HG03571 (cell line): ENCODE data around the gene PSMA4.
"Not testable (repeated sequence)": the region's sequence is repeated elsewhere in the genome, so short reads cannot be mapped to it uniquely, and the experiment has no call there.

ENCODE experiments used
- ATAC-seq: cut with Tn5 transposase; IDR thresholded peaks from one replicate; pipeline ENCODE4 v1.9.1; 2021; ENCODE audit not compliant: unreplicated experiment

PSMA4 gene

DNA sequence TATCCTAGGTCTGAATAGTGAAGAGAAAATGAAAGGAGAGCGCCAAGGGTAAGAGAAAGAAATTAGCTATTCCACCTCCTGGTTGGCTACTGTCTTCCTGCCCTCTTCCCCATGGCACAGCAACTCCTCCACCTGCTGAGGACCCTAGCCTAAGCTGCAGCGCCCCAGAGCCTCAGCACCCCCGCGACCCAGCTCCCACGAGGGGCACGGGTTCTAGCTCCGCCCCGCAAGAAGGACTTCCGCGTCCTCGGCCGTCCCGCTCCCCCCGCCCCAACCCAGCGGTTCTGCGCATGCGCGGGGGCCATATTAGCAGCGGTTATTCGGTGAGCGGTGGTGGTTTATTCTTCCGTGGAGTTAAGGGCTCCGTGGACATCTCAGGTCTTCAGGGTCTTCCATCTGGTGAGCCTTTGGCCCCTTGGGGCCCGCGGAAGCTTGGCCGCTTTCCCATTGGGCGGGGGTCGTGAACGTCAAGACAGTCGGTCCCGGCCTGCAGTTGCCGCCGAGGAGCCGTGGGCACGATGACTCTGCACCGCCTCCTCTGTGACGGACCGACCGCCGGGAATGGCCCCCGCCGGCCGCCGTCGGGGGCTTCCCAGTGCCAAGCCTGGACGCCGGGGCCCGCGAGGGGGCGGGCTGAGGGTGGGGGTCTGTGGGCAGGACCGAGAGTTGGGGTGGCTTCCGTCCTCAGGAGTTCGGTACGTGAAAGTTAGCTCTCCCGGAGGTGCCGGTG is at the start of gene PSMA4:
TSS of gene PSMA4 (plus strand) at position 304 of the 730 bp plus-strand sequence. CDS start 1,484 bp downstream, outside the sequence.
- ATAC-seq = peak; percentile 88

DNA sequence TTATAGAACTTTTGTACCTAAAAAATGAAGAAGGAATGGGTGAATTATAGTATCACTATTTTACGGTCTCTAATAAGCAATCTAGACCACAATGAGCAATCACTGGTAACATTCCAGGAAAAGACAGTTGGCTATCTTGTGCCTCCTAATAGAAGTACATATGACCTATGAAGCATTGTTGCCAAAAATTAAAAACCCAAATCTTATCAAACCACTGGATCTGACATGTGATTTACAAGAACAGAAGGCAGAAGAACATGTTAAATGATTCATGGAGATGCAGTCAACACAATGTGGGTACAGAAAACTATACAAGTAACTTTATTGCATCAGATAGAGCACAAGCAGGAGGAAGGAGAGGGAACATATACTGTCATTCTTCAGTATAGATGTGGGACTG is 47.4 kb upstream of the PSMA4 start:
- ATAC-seq = no peak

DNA sequence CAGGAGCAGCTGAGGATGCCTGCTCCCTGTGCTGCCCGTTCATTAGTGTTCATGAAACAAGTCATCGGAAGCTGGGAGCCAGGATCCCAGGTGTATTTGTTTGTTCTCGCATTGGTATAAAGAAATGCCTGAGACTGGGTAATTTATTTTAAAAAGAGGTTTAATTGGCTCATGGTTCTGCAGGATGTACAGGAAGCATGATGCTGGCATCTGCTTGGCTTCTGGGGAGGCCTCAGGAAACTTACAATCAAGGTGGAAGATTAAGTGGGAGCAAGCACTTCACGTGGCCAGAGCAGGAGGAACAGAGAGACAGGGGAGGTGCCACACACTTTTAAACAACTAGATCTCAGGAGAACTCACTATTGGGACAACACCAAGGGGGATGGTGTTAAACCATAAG is 38.4 kb upstream of the PSMA4 start:
- ATAC-seq = no peak

DNA sequence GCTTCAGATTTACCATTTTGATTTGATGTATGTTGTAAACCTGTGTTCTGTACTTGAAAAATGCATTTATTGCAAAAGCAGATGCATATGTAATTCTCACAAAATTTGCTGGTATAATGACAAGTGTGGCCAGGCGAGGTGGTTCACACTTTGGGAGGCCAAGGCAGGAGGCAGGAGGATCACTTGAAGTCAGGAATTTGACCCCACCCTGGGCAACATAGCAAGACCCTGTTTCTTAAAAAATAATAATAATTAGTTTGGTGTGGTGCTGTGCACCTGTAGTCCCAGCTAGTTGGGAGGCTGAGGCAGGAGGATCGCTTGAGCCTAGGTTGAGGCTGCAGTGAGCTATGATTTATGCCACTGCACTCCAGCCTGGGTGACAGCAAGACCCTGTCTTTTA is 37.6 kb upstream of the PSMA4 start:
- ATAC-seq = no peak

DNA sequence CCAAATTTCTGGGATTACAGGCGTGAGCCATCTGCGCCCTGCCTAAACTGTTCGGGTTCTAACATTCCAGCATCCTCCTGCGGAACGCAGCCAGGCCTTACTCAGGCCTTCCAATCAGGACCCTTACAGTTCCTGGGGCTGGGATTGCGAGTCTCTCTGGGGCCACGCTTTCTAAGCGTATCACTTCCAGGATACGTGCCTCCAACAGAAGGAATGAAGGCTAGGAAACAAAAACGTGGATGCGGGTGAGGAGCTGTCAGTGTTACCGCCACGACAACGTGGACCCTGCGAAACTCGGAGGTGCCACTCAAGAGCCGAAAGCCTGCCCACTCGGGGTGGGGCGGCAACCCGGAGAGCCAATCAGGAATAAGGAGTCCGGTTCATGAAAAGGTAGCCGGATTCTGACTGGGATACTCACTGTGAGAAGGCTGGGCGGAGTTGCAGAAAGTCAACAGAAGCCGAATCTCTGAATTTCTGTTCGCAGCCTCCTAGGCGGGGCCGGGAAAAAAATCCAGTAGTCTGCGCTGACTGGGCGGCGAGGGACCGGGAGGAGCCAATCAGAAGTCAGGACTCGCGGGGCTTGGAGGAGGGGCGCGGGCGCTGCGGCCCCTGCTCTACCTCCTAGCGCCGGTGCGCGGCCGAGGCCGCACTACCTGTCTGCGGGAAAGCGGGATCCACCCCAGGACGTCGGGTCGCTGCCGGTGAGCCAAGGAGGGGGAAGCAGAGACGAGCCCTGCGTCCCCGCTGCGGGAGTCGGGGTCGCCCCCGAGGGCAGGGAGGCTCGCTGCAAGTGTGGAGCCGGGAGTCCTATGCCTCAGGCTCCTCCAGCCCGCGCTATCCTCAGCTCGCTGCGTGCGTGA is 33.0 kb upstream of the PSMA4 start, which contains the start of gene HYKK:
TSS of gene HYKK (plus strand) at position 607 of the 860 bp plus-strand sequence. CDS start 5,512 bp downstream, outside the sequence.
- peak; percentile 71 for ATAC-seq

DNA sequence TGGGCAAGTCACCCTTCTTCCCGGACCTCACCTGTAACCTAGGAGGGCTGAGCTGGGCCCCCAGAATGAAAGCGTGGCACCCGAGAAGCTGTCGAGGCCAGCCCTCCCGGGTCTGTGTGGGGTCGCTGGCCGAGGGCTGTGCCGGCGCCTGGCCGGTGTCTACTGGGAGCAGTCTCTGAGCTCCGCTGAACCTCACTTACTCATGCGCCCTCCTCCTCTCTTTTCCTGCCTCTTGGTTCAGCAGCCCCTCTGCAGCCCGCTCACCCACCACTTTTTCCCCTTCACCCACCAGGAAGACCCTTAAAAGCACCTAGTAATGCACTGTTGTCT is 32.4 kb upstream of the PSMA4 start:
- ATAC-seq = peak; percentile 20

DNA sequence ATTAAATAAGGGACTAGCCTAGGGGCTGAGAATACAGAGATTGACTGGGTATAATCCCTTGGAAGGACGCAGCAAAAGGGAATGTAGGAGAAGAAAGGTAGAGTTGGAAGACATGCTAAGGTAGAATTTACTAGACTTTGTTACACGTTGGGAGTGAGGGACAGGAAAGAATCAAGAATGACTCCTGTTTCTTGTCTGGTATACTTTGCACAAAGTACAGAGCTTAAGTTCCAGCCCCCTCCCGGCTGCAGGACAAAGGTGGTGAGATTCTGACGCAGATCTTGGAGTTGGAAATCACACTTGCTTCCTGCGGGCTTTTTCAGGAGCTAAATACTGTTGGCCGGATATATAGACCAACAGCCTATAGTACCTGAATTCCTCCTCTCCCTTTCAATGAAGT is 32.0 kb upstream of the PSMA4 start:
- ATAC-seq = no peak

DNA sequence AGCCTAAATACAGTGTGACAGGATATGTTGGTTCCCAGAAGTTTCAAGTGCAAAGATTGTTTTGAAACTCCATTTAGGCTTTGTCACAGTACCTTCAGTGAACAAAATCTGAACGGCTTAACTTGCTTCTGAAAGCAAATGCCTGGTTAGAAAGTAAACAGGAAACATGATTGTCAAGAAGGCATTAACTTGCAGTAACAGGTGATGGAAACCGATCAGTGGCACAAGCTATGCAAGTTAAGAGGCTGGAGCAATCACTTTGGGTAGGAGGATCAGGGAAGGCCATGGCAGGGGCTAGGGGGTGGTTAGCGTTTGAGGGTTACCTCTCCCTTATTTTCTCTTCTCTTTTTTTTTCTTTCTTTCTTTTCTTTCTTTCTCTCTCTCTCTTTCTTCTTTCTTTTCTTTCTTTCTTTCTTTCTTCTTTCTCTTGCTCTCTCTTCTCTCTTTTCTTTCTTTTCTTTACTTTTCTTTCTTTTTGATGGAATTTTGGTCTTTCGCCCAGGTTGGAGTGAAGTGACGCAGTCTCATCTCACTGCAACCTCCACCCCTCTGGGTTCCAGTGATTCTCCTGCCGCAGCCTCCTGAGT is 30.4 kb upstream of the PSMA4 start:
- ATAC-seq = no peak

DNA sequence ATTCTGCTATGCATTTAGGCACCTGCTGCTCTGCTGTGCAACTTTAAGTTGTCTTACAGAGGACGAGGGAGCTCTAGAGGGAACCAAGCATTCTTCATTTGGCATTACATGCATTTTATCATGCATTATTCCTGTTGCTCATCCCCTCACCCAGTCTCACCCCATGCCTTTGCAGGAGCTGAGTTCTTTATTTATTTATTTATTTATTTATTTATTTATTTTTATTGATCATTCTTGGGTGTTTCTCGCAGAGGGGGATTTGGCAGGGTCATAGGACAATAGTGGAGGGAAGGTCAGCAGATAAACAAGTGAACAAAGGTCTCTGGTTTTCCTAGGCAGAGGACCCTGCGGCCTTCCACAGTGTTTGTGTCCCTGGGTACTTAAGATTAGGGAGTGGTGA is 20.2 kb upstream of the PSMA4 start:
- ATAC-seq = not testable (repeated sequence)

DNA sequence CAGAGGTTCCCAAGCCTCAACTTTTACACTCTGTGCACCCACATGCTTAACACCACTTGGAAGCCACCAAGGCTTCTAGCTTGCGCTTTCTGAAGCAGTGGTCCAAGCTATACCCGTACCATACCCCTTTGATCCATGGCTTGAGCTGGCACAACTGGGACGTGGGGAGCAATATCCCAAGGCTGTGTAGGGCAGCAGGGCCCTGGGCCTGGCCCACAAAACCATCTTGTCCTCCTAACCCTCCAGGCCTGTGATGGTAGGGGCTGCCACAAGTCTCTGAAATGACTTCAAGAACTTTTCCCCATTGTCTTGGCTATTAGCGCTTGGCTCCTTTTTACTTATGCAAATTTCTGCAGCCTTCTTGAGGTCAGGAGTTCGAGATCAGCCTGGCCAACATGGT is 16.0 kb upstream of the PSMA4 start:
- ATAC-seq = no peak

DNA sequence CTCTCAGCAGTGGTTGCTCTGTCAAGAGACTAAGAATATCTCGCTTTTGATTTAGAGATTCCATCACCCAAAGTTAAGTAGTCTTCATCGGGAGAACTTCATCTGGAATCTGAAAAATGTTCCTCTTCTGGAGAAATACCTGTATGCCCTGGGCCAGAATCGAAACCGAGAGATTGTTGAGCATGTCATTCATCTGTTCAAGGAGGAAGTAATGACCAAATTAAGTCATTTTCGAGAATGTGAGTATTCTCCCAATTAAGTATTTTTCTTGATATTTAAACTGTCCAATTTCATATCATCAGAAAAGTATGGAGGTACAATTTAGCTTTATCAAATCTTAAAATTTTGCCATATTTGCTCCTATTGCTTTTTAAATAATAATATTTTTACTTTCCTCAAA is 12.9 kb upstream of the PSMA4 start:
- ATAC-seq = no peak

DNA sequence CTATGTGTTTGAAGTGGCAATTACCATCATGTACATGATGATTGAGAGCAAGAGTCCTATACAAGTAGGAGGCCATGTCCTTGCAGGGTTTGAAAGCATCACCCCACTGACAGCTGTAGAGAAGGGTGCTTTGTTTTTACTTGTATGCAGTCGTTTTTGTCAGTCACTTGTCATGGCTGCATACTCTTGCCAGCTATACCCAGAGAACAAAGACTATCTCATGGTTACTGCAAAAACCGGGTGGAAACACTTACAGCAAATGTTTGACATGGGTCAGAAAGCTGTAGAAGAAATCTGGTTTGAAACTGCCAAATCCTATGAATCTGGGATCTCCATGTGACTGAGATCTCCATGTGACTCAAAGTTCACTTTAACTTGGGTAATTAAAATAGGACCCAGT is 6.9 kb upstream of the PSMA4 start:
- ATAC-seq = no peak

DNA sequence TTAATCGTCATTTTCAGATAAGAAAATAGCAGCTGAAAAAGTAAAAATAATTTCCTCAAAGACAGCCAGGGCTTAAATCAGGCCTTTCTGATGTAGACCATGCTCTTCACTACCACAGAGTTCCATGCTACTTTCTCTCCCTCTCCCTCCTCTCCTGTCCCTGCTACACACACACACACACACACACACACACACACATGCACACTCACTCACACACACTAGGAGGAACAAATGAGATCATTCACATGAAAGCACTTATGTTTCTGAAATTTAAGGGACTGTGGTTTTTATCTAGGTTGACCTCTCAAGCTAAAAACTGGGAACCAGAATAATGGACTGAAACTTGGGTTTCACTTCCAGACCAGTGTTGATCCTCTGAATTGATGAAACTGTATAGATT is 4.1 kb upstream of the PSMA4 start:
- no peak for ATAC-seq

DNA sequence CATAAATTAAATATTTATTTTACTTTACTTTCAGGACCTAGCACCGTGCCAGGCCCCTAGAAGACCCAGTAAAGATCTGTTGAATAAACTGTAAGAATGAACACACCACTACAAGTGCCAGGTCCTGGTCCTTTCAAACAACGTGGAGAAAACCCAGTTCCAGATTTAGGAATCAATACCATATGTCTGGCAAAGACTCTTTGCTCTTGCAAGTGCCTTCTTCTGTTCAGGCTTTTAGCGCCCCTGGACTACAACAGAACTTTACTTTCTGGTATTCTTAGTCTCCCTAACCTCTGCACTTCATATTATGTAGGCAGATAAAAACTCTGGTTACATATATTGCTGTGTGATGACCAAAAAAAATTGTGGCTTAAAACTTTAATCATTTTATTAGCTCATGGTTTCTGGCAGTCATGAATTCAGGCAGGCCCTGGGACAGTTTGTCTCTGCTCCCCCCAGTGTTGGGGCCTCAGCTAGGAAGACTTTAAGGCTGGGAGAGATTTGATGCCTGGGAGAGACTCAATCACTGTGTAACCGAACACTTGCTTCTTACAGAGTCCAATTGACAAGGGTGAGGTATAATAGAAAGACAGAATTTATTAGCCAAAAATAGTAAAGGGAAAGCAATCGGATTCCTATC is 2.9 kb upstream of the PSMA4 start:
- no peak for ATAC-seq

DNA sequence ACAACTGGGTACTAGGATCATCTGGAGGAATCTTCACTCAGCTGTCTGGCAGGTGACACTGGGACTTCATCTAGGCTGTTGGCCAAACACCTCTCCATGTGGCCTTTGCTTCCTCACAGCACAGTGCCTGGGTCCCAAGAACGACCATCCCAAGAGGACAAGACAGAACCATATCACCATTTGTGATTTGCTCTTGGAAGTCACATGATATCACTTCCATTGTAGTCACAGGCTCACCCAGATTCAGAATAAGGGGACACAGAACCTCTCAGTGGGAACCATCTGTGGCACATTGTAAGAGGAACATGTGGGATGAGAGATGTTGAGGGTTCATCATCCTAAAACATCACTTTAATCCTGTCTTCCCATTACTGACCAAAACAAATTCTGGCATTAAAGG is 1.9 kb upstream of the PSMA4 start:
- ATAC-seq = no peak

DNA sequence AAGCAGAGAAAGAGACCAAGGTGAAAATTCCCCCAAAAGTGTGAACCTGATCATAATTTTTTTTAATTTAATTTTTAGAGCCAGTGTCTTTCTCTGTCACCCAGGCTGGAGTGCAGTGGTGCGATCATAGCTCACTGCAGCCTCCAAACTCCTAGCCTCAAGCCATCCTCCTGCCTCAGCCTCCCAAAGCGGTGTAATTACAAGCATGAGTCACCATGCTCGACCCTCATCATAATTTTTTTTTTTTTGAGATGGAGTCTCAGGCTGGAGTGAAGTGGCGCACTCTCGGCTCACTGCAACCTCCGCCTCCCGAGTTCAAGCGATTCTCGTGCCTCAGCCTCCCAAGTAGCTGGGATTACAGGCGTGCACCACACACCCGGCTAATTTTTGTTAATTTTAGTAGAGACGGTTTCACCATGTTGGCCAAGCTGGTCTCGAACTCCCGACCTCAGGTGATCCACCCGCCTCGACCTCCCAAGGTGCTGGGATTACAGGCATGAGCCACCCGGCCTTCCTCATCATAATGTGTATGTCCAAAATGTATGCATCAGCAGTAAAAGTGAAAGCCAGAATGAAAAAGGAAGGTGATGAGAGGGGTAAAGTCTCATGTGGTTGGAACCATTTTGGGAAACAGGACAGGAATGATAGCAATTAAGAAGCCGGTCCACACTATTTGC is 642 bp upstream of the PSMA4 start:
- ATAC-seq = not testable (repeated sequence)

DNA sequence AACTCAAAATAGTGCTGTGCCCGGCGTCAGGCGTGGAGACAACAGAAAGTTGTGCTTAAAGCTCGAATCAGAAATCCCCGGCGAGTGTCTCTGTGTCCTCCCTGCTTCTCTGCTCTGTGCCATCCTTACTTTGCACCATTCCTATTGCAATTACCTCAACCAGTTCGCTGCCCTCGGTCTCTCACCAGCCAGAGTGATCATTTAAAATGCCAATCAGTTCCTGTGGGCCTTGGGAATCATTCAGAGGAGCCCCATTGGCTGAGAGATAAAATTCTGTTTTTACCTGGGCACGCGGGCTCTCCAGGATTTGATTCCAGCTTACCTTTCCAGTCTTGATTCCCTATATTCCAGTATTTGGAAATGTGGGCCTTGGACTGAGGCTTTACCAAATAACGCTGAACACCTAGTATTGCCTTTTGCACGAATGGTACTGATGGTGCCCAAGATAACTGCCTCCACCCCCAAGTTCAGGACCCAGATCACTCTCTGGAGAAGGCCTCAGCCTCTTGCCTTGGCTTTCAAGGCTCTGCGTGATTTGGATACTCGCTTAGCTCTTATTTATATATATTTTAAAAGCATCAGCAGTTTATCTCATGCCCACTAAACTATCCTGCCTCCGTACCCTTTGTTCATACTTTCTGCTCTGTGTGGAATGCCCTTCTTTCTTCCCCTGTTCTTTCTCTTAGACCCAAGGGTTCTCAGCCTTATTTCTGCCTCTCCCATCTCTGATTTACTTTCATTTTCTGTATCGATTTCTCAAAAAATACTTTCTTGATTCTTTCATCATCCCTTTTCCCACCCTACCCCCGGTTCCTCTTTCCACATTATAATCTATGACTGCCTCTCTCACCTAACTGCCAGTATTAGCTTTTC is 863 bp downstream of the PSMA4 start:
- no peak for ATAC-seq

DNA sequence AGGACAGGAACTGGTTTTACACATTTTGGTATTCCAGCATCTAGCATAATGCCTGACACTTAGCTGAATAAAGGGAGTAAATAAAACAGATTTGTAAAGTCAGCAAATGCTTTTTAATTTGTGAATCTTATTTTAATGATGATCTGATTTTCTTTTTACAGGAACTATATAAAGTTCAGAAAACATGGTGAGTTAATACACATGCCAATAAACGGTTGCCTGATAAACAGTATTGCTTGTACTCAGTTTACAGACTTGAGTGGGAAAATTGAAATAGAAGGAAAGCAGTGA is 1.4 kb downstream of the PSMA4 start:
- ATAC-seq = no peak

DNA sequence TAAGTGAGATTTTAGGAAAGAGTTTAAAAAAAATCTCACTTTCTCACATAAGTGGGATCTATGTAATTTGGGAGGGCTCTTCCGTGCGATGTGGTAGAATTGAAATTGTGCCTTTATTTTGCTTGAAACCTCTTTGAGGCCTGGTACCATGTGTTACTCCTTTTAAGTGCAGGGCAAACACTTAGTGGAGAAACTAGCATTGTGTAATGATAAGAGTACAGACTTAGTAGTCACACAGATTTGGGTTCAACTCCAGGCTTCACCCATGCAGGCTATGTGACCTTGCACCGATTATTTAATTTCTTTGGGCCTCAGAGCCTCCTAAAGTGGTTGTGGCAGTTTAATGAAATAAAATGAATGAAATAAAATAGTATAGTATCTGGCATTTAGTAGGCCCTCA is 2.4 kb downstream of the PSMA4 start:
- no peak for ATAC-seq

DNA sequence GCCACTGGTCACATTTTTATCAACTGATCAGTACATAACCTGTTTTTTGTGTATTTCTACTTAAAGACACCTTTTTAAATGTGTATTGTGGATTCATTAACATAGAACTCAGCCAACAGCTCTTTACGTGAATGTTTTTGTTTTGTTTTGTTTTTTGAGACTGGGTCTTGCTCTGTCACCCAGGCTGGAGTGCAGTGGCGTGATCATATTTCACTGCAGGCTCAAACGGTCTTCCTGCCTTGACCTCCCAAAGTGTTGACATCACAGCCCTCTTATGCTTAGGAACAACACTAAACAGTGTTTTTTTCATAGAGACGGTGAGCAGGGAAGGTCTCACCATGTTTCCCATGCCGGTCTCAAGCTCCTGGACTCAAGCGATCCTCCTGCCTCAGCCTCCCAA is 9.9 kb downstream of the PSMA4 start:
- ATAC-seq = no peak
